Inferior parietal cortex (tissue), 1 donor: Measurements from ENCODE around the gene TMEM69.
"Not testable (repeated sequence)": the region's sequence is repeated elsewhere in the genome, so short reads cannot be mapped to it uniquely, and the experiment has no call there.

ENCODE experiments used
- DNase-seq: peaks from one replicate; pipeline ENCODE4 v3.0.0-alpha.2; 2016; ENCODE audit errors: extremely low spot score

Gene TMEM69

GRCh38 chr1:45730780-45731319, 42.9 kb downstream of the TMEM69 start:
- DNase-seq, result no peak

DNA sequence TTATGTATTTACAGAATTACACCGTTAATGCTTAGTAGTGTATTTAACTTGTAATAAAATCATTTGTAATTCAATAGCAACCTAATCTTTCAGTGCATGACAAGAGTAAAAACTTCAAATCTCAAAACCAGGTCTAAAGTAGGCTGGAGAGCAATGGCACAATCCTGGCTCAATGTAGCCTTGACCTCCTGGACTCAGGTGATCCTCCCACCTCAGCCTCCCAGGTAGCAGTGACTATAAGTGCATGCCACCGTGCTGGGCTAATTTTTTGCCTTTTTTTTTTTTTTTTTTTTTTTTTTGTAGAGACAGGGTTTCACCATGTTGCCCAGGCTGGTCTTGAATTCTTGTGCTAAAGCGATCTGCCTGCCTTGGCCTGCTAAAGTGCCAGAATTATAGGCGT, 51.2 kb downstream of the TMEM69 start:
- DNase-seq, result no peak

DNA sequence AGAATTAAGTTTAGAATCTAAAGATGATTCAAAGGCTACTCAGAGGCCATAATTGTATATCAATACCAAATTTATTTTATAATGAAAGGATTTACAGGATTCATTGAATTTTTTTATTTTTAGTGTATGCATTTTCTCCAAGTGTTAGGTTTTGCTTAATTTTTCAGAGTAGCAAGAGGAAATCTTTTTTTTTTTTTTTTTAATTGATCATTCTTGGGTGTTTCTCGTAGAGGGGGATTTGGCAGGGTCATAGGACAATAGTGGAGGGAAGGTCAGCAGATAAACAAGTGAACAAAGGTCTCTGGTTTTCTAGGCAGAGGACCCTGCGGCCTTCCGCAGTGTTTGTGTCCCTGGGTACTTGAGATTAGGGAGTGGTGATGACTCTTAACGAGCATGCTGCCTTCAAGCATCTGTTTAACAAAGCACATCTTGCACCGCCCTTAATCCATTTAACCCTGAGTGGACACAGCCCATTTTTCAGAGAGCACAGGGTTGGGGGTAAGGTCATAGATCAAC, 51.7 kb downstream of the TMEM69 start:
- not testable (repeated sequence) for DNase-seq
